Activated naive CD4-positive, alpha-beta T cell treated with anti-CD3 and anti-CD28 coated beads, Interleukin-2, amount 10 ng/mL, durations not matched to agents 7 days and 5 days (primary cell): ENCODE measurements around the gene GPHB5.
"Not testable (repeated sequence)": the region's sequence is repeated elsewhere in the genome, so short reads cannot be mapped to it uniquely, and the experiment has no call there.

Source experiments
- CTCF ChIA-PET: fragments of 350-600 bp; sonication (Branson Sonifier 250); formaldehyde crosslinking; loops from one replicate; lab custom pipeline; 2021; ENCODE audit warnings: antibody characterized with exemption; lab: Charles Lee
- DNase-seq: peaks from one replicate; pipeline ENCODE4 v3.0.0-alpha.2; 2020
- H3K27ac Mint-ChIP-seq: one replicate; pipeline ENCODE4 v1.8.0; 2021; ENCODE audit warnings: mild to moderate bottlenecking, moderate library complexity, mixed read lengths
- H3K27me3 Mint-ChIP-seq: one replicate; pipeline ENCODE4 v1.8.0; 2021; ENCODE audit warnings: mild to moderate bottlenecking, mixed read lengths
- H3K36me3 Mint-ChIP-seq: one replicate; pipeline ENCODE4 v1.8.0; 2021; ENCODE audit warnings: mixed read lengths
- H3K4me1 Mint-ChIP-seq: one replicate; pipeline ENCODE4 v1.8.0; 2021; ENCODE audit warnings: mixed read lengths
- H3K4me3 Mint-ChIP-seq: one replicate; pipeline ENCODE4 v1.8.0; 2021; ENCODE audit warnings: mild to moderate bottlenecking, moderate library complexity, mixed read lengths
- H3K9me3 Mint-ChIP-seq: one replicate; pipeline ENCODE4 v1.8.0; 2021; ENCODE audit warnings: mixed read lengths

GPHB5 gene

DNA sequence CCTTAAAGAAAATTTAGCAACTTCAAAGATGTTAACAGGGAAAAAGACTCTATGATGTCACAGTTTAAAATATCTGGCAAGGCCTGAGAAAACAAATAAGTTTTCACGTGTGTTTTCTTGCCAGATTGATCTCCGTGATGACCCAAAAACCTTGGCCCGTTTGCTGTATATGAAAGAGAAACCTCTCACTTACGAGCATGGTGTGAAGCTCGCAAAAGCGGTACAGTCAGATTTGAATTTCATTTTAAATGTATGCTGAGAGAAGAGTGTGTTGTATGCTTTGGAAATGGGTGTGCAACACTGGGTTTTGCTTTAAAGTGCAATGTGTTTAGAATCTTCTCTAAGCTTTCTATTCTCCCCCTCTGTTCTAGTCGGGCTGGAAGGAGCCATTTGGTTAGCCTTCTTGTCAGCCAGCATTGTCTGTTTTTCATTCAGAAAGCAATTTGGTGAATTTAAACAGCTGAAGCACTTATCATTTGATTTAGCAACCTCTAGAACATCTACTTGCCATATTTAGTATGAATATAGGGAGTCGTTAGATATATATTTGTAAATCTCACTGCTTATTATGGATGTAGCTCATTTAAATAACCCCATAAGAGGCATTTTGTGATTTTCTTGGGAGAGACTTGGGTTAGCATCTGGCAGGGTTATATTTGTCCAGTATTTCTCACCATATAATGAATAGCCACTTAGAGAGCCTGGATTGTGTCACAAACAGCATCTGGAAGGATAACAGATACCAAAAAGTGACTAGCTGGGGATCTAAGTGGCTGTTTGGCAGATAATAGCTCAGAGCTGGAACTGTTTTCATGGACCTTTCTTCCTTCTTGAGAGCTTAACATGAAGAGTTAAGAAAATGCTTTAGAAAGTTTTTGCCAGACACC lies 35.5 kb downstream of the GPHB5 start:
- no peak overlapping the region for H3K4me3 Mint-ChIP-seq
- CTCF ChIA-PET: no interaction called here
- peaks cover 4% of the 10 kb centered on the region for H3K27me3 Mint-ChIP-seq
- no peaks in the 10 kb centered on the region for H3K36me3 Mint-ChIP-seq
- H3K4me1 Mint-ChIP-seq: no peaks in the 10 kb centered on the region
- H3K27ac Mint-ChIP-seq: no peak overlapping the region
- H3K9me3 Mint-ChIP-seq: no peaks in the 10 kb centered on the region
- DNase-seq: no peak

DNA sequence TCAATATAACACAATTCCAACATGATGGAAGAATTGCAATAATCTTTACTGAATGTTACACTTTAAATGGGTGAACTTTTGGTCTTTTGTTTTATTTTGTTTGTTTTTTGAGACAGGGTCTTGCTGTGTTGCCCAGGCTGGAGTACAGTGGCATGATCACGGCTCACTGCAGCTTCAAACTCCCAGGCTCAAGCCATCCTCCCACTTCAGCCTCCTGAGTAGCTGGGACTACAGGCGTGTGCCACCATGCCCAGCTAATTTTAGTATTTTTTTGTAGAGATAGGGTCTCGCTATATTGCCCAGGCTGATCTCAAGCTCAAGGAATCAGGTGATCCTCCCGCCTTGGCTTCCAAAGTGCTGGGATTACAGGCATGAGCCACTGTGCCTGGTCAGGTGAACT lies 38.8 kb downstream of the GPHB5 start:
- not testable (repeated sequence) for H3K36me3 Mint-ChIP-seq, H3K4me1 Mint-ChIP-seq, H3K4me3 Mint-ChIP-seq, H3K9me3 Mint-ChIP-seq, DNase-seq, H3K27ac Mint-ChIP-seq, H3K27me3 Mint-ChIP-seq
- CTCF ChIA-PET: interaction anchor here (4.1 kb wide), 1 partner anchor 1101 kb away, joined by 15 read pairs; no protein-coding TSS in a partner anchor

DNA sequence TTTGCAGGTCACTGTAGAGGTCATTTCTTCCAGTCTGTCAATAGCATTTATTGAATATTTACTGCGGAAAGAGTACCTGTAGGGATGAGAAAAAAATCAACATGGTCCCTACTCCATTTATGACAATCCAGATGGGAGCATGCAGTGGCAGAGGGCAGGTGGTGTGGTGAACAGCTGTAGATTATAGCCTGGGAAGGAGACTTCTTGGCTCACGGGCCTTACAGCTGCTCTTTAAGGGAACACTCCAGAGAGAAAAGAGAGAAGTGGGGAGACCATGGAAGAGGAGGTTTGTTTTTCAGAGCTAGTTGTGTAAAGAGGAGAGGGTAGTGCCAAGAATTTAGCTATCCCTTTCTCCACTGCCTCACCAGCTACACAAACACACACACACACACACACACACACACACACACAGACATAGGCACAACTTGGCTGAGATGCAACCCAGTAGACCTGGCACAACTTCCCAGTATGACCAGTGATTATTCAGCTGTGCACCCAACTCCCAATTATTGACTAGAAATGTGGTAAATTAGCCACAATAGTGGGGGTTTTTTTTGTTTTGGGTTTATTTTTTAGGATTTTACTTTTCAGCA lies 41.0 kb downstream of the GPHB5 start:
- CTCF ChIA-PET: interaction anchor here (1.0 to 4.1 kb wide), 5 partner anchors 10 to 1111 kb away, joined by 3 to 15 read pairs (median 3); no protein-coding TSS in a partner anchor
- Mint-ChIP-seq H3K4me1 (no peaks in the 10 kb centered on the region), H3K4me3 (no peak overlapping the region), H3K9me3 (no peaks in the 10 kb centered on the region), H3K27ac (no peak overlapping the region), H3K27me3 (peaks cover 4% of the 10 kb centered on the region), H3K36me3 (no peaks in the 10 kb centered on the region)
- no peak for DNase-seq

DNA sequence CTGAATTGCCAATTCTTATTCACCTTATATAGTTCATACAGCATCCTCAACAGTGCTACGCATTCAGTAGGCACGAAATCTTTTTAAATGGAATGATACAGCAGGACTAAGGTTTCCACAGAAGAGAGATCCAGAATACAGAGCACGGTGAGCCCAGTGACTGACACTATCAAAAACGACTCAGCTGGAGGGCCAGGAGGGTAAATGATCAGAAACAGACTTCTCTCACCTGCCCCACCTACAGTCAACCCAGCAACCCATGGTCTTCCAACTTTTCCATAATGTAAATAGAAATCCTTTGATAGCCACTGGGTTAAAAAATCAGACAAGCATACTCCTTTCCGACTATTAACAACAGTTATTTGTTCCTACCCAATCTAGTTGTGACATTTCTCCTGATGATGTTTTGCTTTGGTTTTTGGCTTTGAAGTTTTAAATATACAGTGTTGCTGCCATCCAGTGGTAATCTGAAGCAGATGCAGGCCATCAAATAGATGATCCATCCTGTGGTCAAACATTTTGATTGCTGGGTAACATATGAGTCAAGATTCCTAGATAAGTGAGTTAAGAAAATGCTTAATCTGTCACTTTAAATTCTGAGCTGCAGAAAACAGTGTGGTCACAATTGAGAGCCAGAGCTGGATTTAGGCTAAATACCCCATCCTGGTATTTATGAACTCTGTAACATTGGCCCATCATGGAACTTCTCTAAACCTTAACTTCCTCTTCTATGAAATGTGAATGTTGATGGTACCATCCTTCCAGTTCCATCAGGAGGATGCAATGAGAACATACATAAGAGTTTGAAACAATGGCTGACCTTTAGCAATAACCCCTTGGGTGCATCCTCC lies 42.0 kb downstream of the GPHB5 start:
- DNase-seq: no peak
- Mint-ChIP-seq H3K27me3 (peaks cover 5% of the 10 kb centered on the region), H3K27ac (no peak overlapping the region), H3K36me3 (no peaks in the 10 kb centered on the region), H3K4me3 (no peak overlapping the region), H3K9me3 (no peaks in the 10 kb centered on the region), H3K4me1 (no peaks in the 10 kb centered on the region)
- CTCF ChIA-PET: interaction anchor here (1.0 to 4.1 kb wide), 4 partner anchors 22 to 1110 kb away, joined by 3 to 15 read pairs (median 3); no protein-coding TSS in a partner anchor

DNA sequence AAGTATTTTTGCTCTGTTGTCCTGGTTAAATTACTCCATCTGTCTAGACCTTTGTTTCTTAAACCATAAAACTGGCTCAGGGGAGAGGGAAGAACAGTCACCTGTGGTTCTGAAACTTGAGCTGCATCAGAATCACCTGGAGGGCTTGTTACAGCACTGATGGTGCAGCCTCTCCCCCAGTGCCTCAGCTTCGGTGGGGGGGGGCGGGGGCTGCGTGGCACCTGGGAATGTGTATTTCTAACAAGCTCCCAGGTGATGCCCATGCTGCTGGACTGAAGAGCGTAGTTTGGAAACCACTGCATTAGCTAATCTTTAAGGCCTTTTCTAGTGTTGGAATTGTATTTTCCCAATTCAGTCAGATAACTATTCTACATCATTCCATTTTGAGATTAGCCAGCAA lies 42.7 kb downstream of the GPHB5 start:
- Mint-ChIP-seq H3K27ac (no peak overlapping the region), H3K9me3 (no peaks in the 10 kb centered on the region), H3K36me3 (no peaks in the 10 kb centered on the region), H3K4me3 (no peak overlapping the region), H3K27me3 (peaks cover 7% of the 10 kb centered on the region), H3K4me1 (no peaks in the 10 kb centered on the region)
- CTCF ChIA-PET: interaction anchor here (0.8 to 1.4 kb wide), 2 partner anchors 33 to 1110 kb away, joined by 3 to 5 read pairs; no protein-coding TSS in a partner anchor
- DNase-seq: no peak

DNA sequence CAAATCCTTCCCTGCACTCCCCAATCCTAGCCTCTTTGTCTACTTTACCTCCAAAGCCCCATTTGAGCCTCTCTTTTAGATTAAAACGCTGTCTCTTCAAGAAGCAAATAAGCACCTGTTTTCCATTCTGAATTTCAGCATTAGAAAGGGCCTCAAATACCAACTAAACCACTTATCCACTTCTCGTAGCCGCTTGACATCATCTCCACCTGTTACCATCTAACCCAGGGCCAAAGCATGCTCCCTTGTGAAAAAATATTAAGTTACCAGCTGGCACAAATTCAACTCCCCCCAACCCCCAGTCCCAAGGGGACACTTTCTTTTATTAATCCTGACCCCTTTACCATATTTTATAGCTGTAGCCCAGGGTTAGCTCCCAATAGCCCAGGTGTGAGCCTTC lies 43.1 kb downstream of the GPHB5 start:
- H3K27me3 Mint-ChIP-seq: peaks cover 3% of the 10 kb centered on the region
- no peaks in the 10 kb centered on the region for H3K36me3 Mint-ChIP-seq
- H3K27ac Mint-ChIP-seq: no peak overlapping the region
- H3K4me3 Mint-ChIP-seq: no peak overlapping the region
- H3K9me3 Mint-ChIP-seq: no peaks in the 10 kb centered on the region
- H3K4me1 Mint-ChIP-seq: no peaks in the 10 kb centered on the region
- no peak for DNase-seq
- CTCF ChIA-PET: interaction anchor here (0.8 kb wide), 1 partner anchor 1110 kb away, joined by 5 read pairs; no protein-coding TSS in a partner anchor

DNA sequence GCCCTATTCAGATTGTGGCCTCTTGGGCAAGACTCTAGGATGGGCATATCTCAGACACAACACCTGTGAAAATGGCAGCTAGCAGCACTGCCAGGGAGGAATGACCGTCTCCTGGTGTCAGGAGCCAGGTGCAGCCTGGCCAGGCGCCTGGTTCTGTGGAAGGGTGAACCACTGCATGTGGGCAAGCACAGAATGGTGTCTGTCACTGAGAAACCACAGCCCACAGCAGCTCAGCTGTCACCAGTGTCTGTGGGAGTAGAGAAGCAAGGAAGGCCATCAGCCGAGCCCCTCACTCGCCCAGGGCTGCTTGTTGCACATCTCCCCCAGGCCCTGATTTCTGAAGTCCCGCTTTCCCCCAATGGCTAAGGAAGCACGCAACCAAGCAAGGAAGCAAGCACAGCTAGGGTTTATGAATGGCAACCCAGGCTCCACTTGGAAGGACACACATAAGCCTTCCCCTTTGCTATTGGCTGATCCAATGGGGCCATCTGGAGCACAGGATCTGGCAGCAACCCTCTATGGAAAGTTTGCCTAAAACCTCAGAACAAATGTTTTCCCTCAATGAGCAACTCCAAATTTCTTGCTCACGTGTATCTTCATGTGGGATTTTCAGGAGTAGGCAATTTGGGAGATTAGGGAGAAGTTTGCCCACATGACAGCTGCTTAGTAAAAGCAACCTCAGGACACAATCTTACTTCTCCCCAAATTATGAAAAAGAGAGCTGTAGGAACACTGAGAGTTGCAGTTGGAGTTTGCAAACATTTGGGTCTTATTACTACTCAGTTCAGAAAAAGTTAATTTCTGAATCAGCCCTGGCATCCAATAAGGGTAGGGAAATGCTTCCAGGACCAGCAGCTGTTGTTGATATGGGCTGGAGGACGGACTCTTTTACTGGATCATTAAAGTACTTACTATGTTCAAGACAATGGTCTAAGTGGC lies 44.7 kb downstream of the GPHB5 start:
- no peak overlapping the region for H3K4me3 Mint-ChIP-seq
- H3K27me3 Mint-ChIP-seq: peaks cover 3% of the 10 kb centered on the region
- CTCF ChIA-PET: interaction anchor here (0.5 kb wide), 1 partner anchor 1124 kb away, joined by 4 read pairs; no protein-coding TSS in a partner anchor
- no peaks in the 10 kb centered on the region for H3K9me3 Mint-ChIP-seq
- no peak for DNase-seq
- H3K27ac Mint-ChIP-seq: no peak overlapping the region
- H3K4me1 Mint-ChIP-seq: no peaks in the 10 kb centered on the region
- H3K36me3 Mint-ChIP-seq: no peaks in the 10 kb centered on the region

DNA sequence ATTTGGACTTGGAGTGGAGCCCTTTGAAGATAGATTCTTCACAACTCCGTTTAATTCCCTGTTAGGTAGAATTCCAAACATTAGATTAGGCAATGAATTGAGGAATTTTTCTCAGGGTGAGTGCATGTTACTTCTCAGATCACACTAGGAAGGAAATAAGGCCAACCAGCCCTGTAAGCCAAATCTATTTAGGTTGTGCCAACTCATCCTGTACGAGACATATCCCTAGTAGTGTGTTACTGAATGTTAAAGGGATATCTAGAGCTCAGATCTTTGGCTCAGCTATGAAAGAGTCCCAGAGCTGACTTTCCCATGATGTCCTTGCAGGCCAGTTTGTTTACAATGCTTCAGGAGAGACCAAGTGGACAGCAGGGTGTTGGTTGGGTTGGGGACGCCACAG lies 45.6 kb downstream of the GPHB5 start:
- H3K36me3 Mint-ChIP-seq: no peaks in the 10 kb centered on the region
- CTCF ChIA-PET: interaction anchor here (0.5 kb wide), 1 partner anchor 1125 kb away, joined by 4 read pairs; no protein-coding TSS in a partner anchor
- H3K9me3 Mint-ChIP-seq: no peaks in the 10 kb centered on the region
- DNase-seq: no peak
- no peak overlapping the region for H3K4me3 Mint-ChIP-seq
- H3K4me1 Mint-ChIP-seq: no peaks in the 10 kb centered on the region
- H3K27me3 Mint-ChIP-seq: peaks cover 3% of the 10 kb centered on the region
- no peak overlapping the region for H3K27ac Mint-ChIP-seq

DNA sequence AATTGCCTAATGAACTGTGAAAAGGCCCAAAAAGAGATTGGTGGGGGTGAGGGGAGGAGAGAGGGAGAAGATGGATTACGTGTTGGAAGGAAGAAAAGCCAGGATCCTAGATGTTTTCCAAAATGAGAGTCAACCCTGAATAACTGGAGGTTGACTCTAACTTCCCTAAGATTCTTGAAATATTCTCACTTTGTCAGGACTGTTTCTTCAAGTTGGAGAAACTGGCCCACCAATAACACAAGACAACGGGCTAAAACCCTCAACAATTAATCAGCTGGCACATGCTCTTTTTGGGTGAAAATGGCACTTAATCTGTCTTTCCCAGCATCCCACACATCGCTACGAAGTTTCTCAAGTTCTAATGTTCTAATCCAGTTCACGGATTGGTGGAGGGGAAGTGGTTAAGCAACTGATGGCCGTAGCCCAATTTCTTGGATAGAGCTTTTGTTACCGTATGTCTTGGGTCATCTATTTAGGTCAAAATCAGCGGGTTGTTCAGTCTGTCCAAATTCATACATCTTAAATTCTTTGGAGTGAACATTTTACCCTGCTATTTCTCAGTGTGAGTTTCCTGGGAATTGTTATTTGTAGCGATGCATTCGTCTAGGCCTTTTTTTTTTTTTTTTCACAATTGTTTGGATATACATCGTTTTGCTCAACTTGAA lies 49.0 kb downstream of the GPHB5 start:
- Mint-ChIP-seq H3K4me1 (no peaks in the 10 kb centered on the region), H3K4me3 (no peak overlapping the region), H3K27me3 (peaks cover 3% of the 10 kb centered on the region), H3K9me3 (no peaks in the 10 kb centered on the region), H3K27ac (no peak overlapping the region), H3K36me3 (no peaks in the 10 kb centered on the region)
- CTCF ChIA-PET: no interaction called here
- no peak for DNase-seq

DNA sequence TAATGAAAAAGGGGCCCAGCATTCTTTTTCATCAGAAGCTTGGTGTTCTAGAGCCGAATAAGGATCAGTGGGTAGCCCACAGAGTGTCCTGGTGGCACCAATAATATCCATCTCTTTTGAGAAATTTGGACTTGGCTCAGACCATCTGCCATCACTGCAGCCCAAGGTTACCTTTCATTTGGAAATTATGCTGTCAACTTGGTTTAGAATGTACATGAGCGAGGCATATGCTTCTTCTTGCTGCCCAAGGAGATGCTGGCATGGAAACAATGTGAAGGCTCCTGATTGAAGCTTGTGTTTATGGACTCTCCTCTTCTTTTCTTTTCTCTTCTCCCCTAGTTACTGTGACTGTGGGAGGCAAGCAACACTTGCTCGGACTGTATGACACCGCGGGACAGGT lies 50.0 kb downstream of the GPHB5 start:
- CTCF ChIA-PET: no interaction called here
- peaks cover 3% of the 10 kb centered on the region for H3K27me3 Mint-ChIP-seq
- H3K27ac Mint-ChIP-seq: no peak overlapping the region

DNA sequence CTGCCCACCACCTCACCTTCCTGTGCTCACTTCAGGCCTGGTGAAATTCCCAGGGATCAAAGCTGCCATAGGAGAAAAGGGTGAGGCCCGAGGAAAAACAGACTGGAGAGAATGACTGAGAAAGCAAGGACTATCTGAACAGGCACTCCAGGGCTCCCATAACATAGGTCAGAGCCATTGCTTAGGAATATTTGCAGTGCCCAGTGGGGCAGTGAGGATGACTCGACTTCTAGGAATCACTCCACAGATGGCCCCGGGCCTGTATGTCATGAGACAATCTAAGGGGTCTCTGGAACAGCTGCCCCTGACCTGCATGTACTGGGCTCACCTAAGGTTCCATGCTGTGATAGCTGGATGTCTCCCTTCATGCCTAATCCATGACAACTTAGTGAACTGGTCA lies 51.6 kb downstream of the GPHB5 start:
- H3K36me3 Mint-ChIP-seq: no peaks in the 10 kb centered on the region
- no peaks in the 10 kb centered on the region for H3K9me3 Mint-ChIP-seq
- H3K4me1 Mint-ChIP-seq: no peaks in the 10 kb centered on the region
- peaks cover 3% of the 10 kb centered on the region for H3K27me3 Mint-ChIP-seq
- no peak overlapping the region for H3K4me3 Mint-ChIP-seq
- DNase-seq: no peak
- H3K27ac Mint-ChIP-seq: no peak overlapping the region
- CTCF ChIA-PET: no interaction called here

More for the DNA sequence above, 50.0 kb downstream of the GPHB5 start:
- no peak for DNase-seq
- Mint-ChIP-seq H3K36me3 (no peaks in the 10 kb centered on the region), H3K9me3 (no peaks in the 10 kb centered on the region), H3K4me1 (no peaks in the 10 kb centered on the region), H3K4me3 (no peak overlapping the region)

DNA sequence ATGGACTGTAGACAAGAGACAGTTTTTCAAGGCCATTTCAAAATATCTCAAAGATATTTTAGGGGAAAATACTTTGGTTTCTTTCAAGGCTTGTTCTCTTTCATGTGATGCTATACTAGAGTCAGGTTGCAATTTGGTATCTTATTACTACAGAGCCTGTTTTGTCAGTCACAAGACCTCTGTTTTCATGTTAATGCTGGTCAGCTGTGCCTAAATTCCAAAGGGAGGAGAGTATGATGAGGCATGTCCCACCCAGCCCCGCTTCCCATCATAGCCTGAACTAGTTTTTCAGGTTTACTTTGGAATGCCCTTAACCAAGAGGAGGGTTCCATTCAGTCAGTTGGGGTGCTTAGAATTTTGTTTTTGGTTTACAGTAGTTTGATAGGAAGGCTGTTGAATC lies 52.6 kb downstream of the GPHB5 start:
- H3K4me1 Mint-ChIP-seq: no peaks in the 10 kb centered on the region
- CTCF ChIA-PET: no interaction called here
- H3K4me3 Mint-ChIP-seq: no peak overlapping the region
- H3K9me3 Mint-ChIP-seq: no peaks in the 10 kb centered on the region
- H3K27ac Mint-ChIP-seq: no peak overlapping the region
- DNase-seq: no peak
- no peaks in the 10 kb centered on the region for H3K36me3 Mint-ChIP-seq
- H3K27me3 Mint-ChIP-seq: no peaks in the 10 kb centered on the region
